ENCODE results near the gene FEZ2. TPM values are rescaled to one million over a fixed set of nuclear protein-coding genes. Genes with fewer than 3 reads are reported as not detected.

FEZ2 gene
- total and polyA plus RNA-seq, 2 of the 13 experiments (the other 11 are each of a cell fraction or from before 2014, with no cell fraction given) = 42.5 to 59.1 TPM

GRCh38 chr2:36574560-36574959 lies 23.4 kb downstream of the FEZ2 start (continued):
- TF ChIP-seq, protein P1, sequence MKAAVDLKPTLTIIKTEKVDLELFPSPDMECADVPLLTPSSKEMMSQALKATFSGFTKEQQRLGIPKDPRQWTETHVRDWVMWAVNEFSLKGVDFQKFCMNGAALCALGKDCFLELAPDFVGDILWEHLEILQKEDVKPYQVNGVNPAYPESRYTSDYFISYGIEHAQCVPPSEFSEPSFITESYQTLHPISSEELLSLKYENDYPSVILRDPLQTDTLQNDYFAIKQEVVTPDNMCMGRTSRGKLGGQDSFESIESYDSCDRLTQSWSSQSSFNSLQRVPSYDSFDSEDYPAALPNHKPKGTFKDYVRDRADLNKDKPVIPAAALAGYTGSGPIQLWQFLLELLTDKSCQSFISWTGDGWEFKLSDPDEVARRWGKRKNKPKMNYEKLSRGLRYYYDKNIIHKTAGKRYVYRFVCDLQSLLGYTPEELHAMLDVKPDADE (CRISPR knock-in tag; IDR thresholded peaks at IDR 0.05) = no peak
- TF ChIP-seq ZNF839 (CRISPR knock-in tag; IDR thresholded peaks at IDR 0.05; ENCODE audit: borderline replicate concordance) (no peak), ZBTB38 (CRISPR knock-in tag; IDR thresholded peaks at IDR 0.05) (no peak), POLR2AphosphoS5 (IDR thresholded peaks at IDR 0.05; ENCODE audit: low read depth, low read length) (no peak), ZNF709 (CRISPR knock-in tag; IDR thresholded peaks at IDR 0.05) (no peak), NCOA1 (CRISPR knock-in tag; IDR thresholded peaks at IDR 0.05) (no peak), MAFF (IDR thresholded peaks at IDR 0.05; ENCODE audit: low read depth, low read length) (peak; percentile 83), ZSCAN21 (CRISPR knock-in tag; IDR thresholded peaks at IDR 0.05; ENCODE audit: borderline replicate concordance) (no peak)

- H2AFZ ChIP-seq (ENCODE audit: low read length) = no peak overlapping the region
- H3K4me2 ChIP-seq (ENCODE audit: low read depth, low read length) = no peak overlapping the region
- H4K20me1 ChIP-seq (ENCODE audit: insufficient read depth, low read length) = no peaks in the 10 kb centered on the region
- no peak overlapping the region for H3K4me3 ChIP-seq (replicated peaks in 1 of 3; ENCODE audit: insufficient read depth in 1 of 3, low read depth in 2 of 3, low read length in 3 of 3)
- intact Hi-C loops (cut with micrococcal nuclease; ENCODE audit: unreplicated experiment) (no loop called here), in situ Hi-C loops (cut with HindIII; ENCODE audit: extremely low pct_ligation_motif_present, low pct_unique_long_range_greater_than_20kb) (no loop called here)
- POLR2A ChIA-PET = no interaction called here
- WGBS (ENCODE audit: low lambda C conversion rate) = 96% methylated on average over 1 of the region's 1 CpG
- no peaks in the 10 kb centered on the region for H3K27me3 ChIP-seq (ENCODE audit: control insufficient read depth in 1 of 2, insufficient read depth in 2 of 2, low read length in 2 of 2)
- H3K79me2 ChIP-seq (ENCODE audit: insufficient read depth, low read length) = no peaks in the 10 kb centered on the region
- no peak overlapping the region for H3K27ac ChIP-seq (ENCODE audit: extremely low read length, insufficient read depth, low read length)
- CTCF ChIA-PET (ENCODE audit: low intra/inter-chr PET ratio, low total read pairs) = no interaction called here
- ATAC-seq (no peak), FAIRE-seq (no peak), DNase-seq (ENCODE audit: low spot score) (no peak)
- H3K9me3 ChIP-seq (ENCODE audit: low read length) = no peaks in the 10 kb centered on the region
- H3K9ac ChIP-seq (ENCODE audit: insufficient read depth, low read depth, low read length) = no peak overlapping the region
- H3K36me3 ChIP-seq (replicated peaks in 1 of 2; ENCODE audit: control insufficient read depth in 1 of 2, insufficient read depth in 2 of 2, low read length in 2 of 2) = peaks cover 6 to 49% of the 10 kb centered on the region in 2 experiments
- TF ChIP-seq, protein P2, sequence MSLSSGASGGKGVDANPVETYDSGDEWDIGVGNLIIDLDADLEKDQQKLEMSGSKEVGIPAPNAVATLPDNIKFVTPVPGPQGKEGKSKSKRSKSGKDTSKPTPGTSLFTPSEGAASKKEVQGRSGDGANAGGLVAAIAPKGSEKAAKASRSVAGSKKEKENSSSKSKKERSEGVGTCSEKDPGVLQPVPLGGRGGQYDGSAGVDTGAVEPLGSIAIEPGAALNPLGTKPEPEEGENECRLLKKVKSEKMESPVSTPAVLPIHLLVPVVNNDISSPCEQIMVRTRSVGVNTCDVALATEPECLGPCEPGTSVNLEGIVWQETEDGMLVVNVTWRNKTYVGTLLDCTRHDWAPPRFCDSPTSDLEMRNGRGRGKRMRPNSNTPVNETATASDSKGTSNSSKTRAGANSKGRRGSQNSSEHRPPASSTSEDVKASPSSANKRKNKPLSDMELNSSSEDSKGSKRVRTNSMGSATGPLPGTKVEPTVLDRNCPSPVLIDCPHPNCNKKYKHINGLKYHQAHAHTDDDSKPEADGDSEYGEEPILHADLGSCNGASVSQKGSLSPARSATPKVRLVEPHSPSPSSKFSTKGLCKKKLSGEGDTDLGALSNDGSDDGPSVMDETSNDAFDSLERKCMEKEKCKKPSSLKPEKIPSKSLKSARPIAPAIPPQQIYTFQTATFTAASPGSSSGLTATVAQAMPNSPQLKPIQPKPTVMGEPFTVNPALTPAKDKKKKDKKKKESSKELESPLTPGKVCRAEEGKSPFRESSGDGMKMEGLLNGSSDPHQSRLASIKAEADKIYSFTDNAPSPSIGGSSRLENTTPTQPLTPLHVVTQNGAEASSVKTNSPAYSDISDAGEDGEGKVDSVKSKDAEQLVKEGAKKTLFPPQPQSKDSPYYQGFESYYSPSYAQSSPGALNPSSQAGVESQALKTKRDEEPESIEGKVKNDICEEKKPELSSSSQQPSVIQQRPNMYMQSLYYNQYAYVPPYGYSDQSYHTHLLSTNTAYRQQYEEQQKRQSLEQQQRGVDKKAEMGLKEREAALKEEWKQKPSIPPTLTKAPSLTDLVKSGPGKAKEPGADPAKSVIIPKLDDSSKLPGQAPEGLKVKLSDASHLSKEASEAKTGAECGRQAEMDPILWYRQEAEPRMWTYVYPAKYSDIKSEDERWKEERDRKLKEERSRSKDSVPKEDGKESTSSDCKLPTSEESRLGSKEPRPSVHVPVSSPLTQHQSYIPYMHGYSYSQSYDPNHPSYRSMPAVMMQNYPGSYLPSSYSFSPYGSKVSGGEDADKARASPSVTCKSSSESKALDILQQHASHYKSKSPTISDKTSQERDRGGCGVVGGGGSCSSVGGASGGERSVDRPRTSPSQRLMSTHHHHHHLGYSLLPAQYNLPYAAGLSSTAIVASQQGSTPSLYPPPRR (CRISPR knock-in tag; IDR thresholded peaks at IDR 0.05; ENCODE audit: borderline replicate concordance) = no peak
- TF ChIP-seq EHMT2 (IDR thresholded peaks at IDR 0.05; ENCODE audit: borderline replicate concordance, low read depth, low read length) = no peak
- no peak for TF ChIP-seq JUND (CRISPR knock-in tag; IDR thresholded peaks at IDR 0.05)
- TF ChIP-seq ZNF768 (CRISPR knock-in tag; IDR thresholded peaks at IDR 0.05) = no peak
- TF ChIP-seq, protein P3, sequence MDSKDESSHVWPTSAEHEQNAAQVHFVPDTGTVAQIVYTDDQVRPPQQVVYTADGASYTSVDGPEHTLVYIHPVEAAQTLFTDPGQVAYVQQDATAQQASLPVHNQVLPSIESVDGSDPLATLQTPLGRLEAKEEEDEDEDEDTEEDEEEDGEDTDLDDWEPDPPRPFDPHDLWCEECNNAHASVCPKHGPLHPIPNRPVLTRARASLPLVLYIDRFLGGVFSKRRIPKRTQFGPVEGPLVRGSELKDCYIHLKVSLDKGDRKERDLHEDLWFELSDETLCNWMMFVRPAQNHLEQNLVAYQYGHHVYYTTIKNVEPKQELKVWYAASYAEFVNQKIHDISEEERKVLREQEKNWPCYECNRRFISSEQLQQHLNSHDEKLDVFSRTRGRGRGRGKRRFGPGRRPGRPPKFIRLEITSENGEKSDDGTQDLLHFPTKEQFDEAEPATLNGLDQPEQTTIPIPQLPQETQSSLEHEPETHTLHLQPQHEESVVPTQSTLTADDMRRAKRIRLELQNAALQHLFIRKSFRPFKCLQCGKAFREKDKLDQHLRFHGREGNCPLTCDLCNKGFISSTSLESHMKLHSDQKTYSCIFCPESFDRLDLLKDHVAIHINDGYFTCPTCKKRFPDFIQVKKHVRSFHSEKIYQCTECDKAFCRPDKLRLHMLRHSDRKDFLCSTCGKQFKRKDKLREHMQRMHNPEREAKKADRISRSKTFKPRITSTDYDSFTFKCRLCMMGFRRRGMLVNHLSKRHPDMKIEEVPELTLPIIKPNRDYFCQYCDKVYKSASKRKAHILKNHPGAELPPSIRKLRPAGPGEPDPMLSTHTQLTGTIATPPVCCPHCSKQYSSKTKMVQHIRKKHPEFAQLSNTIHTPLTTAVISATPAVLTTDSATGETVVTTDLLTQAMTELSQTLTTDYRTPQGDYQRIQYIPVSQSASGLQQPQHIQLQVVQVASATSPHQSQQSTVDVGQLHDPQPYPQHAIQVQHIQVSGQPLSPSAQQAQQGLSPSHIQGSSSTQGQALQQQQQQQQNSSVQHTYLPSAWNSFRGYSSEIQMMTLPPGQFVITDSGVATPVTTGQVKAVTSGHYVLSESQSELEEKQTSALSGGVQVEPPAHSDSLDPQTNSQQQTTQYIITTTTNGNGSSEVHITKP (CRISPR knock-in tag; IDR thresholded peaks at IDR 0.05; ENCODE audit: low read depth) = no peak
- no peak for TF ChIP-seq ZNF644 (CRISPR knock-in tag; IDR thresholded peaks at IDR 0.05; ENCODE audit: low read depth)
- no peak for TF ChIP-seq ARNT2 (CRISPR knock-in tag; IDR thresholded peaks at IDR 0.05; ENCODE audit: low read depth)
- no peak for TF ChIP-seq ZNF567 (CRISPR knock-in tag; IDR thresholded peaks at IDR 0.05; ENCODE audit: borderline replicate concordance)
- no peaks in the 10 kb centered on the region for H3K4me1 ChIP-seq (ENCODE audit: insufficient read depth, low read length)
- no TSS peak for BruUV-seq (replicated peaks)
These were observed 24.8 kb downstream of the FEZ2 start for GRCh38 chr2:36573165-36573564.
